Hepatocyte (in vitro differentiated cells): ENCODE measurements around the gene KMT5B.

Source experiments
- CTCF ChIP-seq: fragments of 200-600 bp; sonication (generic); IDR thresholded peaks from 2 replicates; pipeline ENCODE4 v1.5.1; 2016; ENCODE audit warnings: antibody characterized with exemption, mild to moderate bottlenecking; ENCODE audit not compliant: poor library complexity
- EZH2 ChIP-seq: fragments of 200-600 bp; sonication (generic); IDR thresholded peaks from 2 replicates; pipeline ENCODE4 v1.6.1; 2016; ENCODE audit warnings: antibody characterized with exemption, mild to moderate bottlenecking, borderline replicate concordance

DNA sequence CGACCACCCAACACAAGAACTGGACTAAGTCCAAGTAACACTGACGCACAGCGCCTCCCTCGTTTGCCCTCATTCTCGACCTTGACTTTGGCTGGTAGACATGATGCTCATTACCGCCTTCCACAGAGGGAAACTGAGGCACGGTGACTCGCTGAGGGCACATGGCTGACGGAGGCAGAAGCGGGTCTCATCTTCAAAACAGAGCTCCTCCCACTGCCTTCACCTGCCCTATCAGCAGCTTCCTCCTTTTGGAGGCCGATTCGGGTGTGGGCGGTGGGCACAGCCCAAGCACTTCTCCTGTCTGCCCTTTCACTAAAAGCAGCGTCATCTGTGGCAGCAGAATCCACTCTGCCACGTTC, 2.0 kb upstream of the KMT5B start:
- TF ChIP-seq CTCF (no peak), EZH2 (no peak)
